Measurements from ENCODE around the gene SLC25A44. TPM values are rescaled to one million over a fixed set of nuclear protein-coding genes. Genes with fewer than 3 reads are reported as not detected.

The SLC25A44 gene
- total RNA-seq, 1 experiment from 2014 or later, result 33.0 TPM

- ChIA-PET CTCF (interaction anchor here (0.6 to 1.1 kb wide), 4 partner anchors 77 to 239 kb away, joined by 3 to 15 read pairs (median 4); no protein-coding TSS in a partner anchor), POLR2A (no interaction called here)
- ATAC-seq (no peak), DNase-seq (ENCODE audit: low read depth, low spot score) (no peak)
- no TSS peak for BruUV-seq (replicated peaks)
- in situ Hi-C loops (cut with HindIII; ENCODE audit: low pct_unique_long_range_greater_than_20kb, low sequenced_read_pairs), result no loop called here
- Histone ChIP-seq H3K4me3 (ENCODE audit: low read depth in 2 of 2, low read length in 2 of 2) (no peak overlapping the region), H3K27ac (ENCODE audit: low read length) (no peak overlapping the region), H3K4me1 (ENCODE audit: control insufficient read depth, insufficient read depth, low read length) (peaks cover 16% of the 10 kb centered on the region), H3K36me3 (ENCODE audit: control insufficient read depth, insufficient read depth, low read length) (no peaks in the 10 kb centered on the region), H3K27me3 (ENCODE audit: control insufficient read depth, insufficient read depth, low read length) (no peaks in the 10 kb centered on the region), H3K9me3 (ENCODE audit: control insufficient read depth, insufficient read depth, low read depth, low read length) (no peaks in the 10 kb centered on the region)
- intact Hi-C loops (cut with micrococcal nuclease; ENCODE audit: unreplicated experiment), result loop anchor here (1.0 kb wide), 1 partner anchor 78 kb away; no protein-coding TSS in a partner anchor
- TF ChIP-seq REST (IDR thresholded peaks at IDR 0.05; ENCODE audit: insufficient read depth in 1 of 2, low read depth in 2 of 2, low read length in 1 of 2), result no peak
- TF ChIP-seq CTCF (IDR thresholded peaks at IDR 0.05), result no peak
- no peak for TF ChIP-seq TCF7L2 (IDR thresholded peaks at IDR 0.05; ENCODE audit: low read depth, low read length)
- TF ChIP-seq SIN3A (IDR thresholded peaks at IDR 0.05; ENCODE audit: borderline replicate concordance, insufficient read depth, low read depth, low read length), result no peak
- TF ChIP-seq POLR2AphosphoS5 (IDR thresholded peaks at IDR 0.05; ENCODE audit: low read depth, low read length), result no peak
Observed at GRCh38 chr1:156146769-156147405, 47.0 kb upstream of the SLC25A44 start.

- no peaks in the 10 kb centered on the region for H3K27me3 ChIP-seq (ENCODE audit: control insufficient read depth, insufficient read depth, low read length)
- no peak for TF ChIP-seq REST (IDR thresholded peaks at IDR 0.05; ENCODE audit: insufficient read depth in 1 of 2, low read depth in 2 of 2, low read length in 1 of 2)
- no peak for TF ChIP-seq POLR2AphosphoS5 (IDR thresholded peaks at IDR 0.05; ENCODE audit: low read depth, low read length)
- TF ChIP-seq CTCF (IDR thresholded peaks at IDR 0.05), result no peak
- TF ChIP-seq TCF7L2 (IDR thresholded peaks at IDR 0.05; ENCODE audit: low read depth, low read length), result no peak
- TF ChIP-seq SIN3A (IDR thresholded peaks at IDR 0.05; ENCODE audit: borderline replicate concordance, insufficient read depth, low read depth, low read length), result no peak
- H3K4me3 ChIP-seq (ENCODE audit: low read depth in 2 of 2, low read length in 2 of 2), result no peak overlapping the region
- intact Hi-C loops (cut with micrococcal nuclease; ENCODE audit: unreplicated experiment) (no loop called here), in situ Hi-C loops (cut with HindIII; ENCODE audit: low pct_unique_long_range_greater_than_20kb, low sequenced_read_pairs) (no loop called here)
- BruUV-seq (replicated peaks), result no TSS peak
- peaks cover 16% of the 10 kb centered on the region for H3K4me1 ChIP-seq (ENCODE audit: control insufficient read depth, insufficient read depth, low read length)
- H3K36me3 ChIP-seq (ENCODE audit: control insufficient read depth, insufficient read depth, low read length), result no peaks in the 10 kb centered on the region
- H3K9me3 ChIP-seq (ENCODE audit: control insufficient read depth, insufficient read depth, low read depth, low read length), result no peaks in the 10 kb centered on the region
- ATAC-seq (no peak), DNase-seq (ENCODE audit: low read depth, low spot score) (no peak)
- no peak overlapping the region for H3K27ac ChIP-seq (ENCODE audit: low read length)
- ChIA-PET CTCF (interaction anchor here (0.6 to 1.2 kb wide), 3 partner anchors 22 to 77 kb away, joined by 3 to 5 read pairs (median 3); no protein-coding TSS in a partner anchor), POLR2A (no interaction called here)
Observed at GRCh38 chr1:156148216-156148615, 45.7 kb upstream of the SLC25A44 start.
